A673 (cell line): ENCODE data around the gene WDR59. TPM values are rescaled to one million over a fixed set of nuclear protein-coding genes. Genes with fewer than 3 reads are reported as not detected.

Experiments
- BruUV-seq: library from RNA; stranded (reverse); fragments of 400-500 nt; replicated peaks from 2 replicates; lab custom pipeline; 2021; lab: Mats Ljungman, UMichigan
- CTCF ChIA-PET: fragments of 300-600 bp; sonication (Branson Sonifier 250); formaldehyde crosslinking; loops from one replicate; lab custom pipeline; 2022; ENCODE audit warnings: antibody characterized with exemption; lab: Charles Lee
- POLR2A ChIA-PET: fragments of 300-600 bp; sonication (Branson Sonifier 250); formaldehyde crosslinking; loops from one replicate; lab custom pipeline; 2022; ENCODE audit warnings: antibody characterized with exemption; ENCODE audit not compliant: low non-redundant PET; lab: Charles Lee
- DNase-seq: peaks from one replicate; pipeline ENCODE4 v3.0.0-alpha.2; 2015; ENCODE audit warnings: low spot score
- H3K27ac ChIP-seq: fragments of 200-600 bp; sonication (generic); 2 replicates; pipeline ENCODE4 v1.5.1; 2016; ENCODE audit warnings: mixed run types, low read depth, mild to moderate bottlenecking, mixed read lengths, antibody characterized with exemption, low read length; ENCODE audit not compliant: poor library complexity, severe bottlenecking
- H3K27me3 ChIP-seq: fragments of 200-600 bp; sonication (generic); replicated peaks from 2 replicates; pipeline ENCODE4 v1.6.1; 2017; ENCODE audit warnings: mixed run types, low read depth, mild to moderate bottlenecking, mixed read lengths, antibody characterized with exemption, low read length; ENCODE audit not compliant: insufficient read depth, poor library complexity
- H3K36me3 ChIP-seq: fragments of 200-600 bp; sonication (generic); 2 replicates; pipeline ENCODE4 v1.6.1; 2016; ENCODE audit warnings: mixed run types, mild to moderate bottlenecking, mixed read lengths, antibody characterized with exemption, low read length; ENCODE audit not compliant: insufficient read depth, poor library complexity, severe bottlenecking
- H3K4me1 ChIP-seq: fragments of 200-600 bp; sonication (generic); 2 replicates; pipeline ENCODE4 v1.6.1; 2017; ENCODE audit warnings: mixed run types, mild to moderate bottlenecking, mixed read lengths, antibody characterized with exemption, low read length; ENCODE audit not compliant: insufficient read depth, poor library complexity, severe bottlenecking
- H3K4me3 ChIP-seq: fragments of 200-600 bp; sonication (generic); 2 replicates; pipeline ENCODE4 v1.5.1; 2016; ENCODE audit warnings: low read depth, mixed run types, mild to moderate bottlenecking, mixed read lengths, low read length; ENCODE audit not compliant: poor library complexity, severe bottlenecking
- H3K9me3 ChIP-seq: fragments of 200-600 bp; sonication (generic); 2 replicates; pipeline ENCODE4 v1.6.1; 2016; ENCODE audit warnings: mixed run types, low read depth, mild to moderate bottlenecking, mixed read lengths, antibody characterized with exemption, low read length; ENCODE audit not compliant: poor library complexity, severe bottlenecking
- CTCF ChIP-seq: fragments of 300-800, 200-600 bp; sonication (generic); conservative IDR thresholded peaks from 2 replicates; pipeline ENCODE4 v1.5.1; 2017; ENCODE audit warnings: low read depth, mild to moderate bottlenecking, antibody characterized with exemption, low read length, moderate library complexity, mixed read lengths
- EZH2 ChIP-seq: fragments of 200-600 bp; sonication (generic); IDR thresholded peaks from 2 replicates; pipeline ENCODE4 v1.6.1; 2017; ENCODE audit warnings: borderline replicate concordance, low read depth, mild to moderate bottlenecking, mixed read lengths, antibody characterized with exemption, low read length; ENCODE audit not compliant: poor library complexity, severe bottlenecking
- intact Hi-C: fragments of 100-400 bp; cut with micrococcal nuclease; formaldehyde crosslinking; loops from one replicate; pipeline ENCODE4 v1.10.0; 2022; ENCODE audit not compliant: unreplicated experiment
- total RNA-seq: library from RNA; stranded (reverse); gene quantifications from 2 replicates; pipeline ENCODE4 v1.2.3, GENCODE V29; 2021

Gene WDR59
- total RNA-seq, 1 experiment from 2014 or later: 51.4 TPM

- no peaks in the 10 kb centered on the region for H3K36me3 ChIP-seq
- CTCF ChIA-PET: interaction anchor here (1.4 kb wide), 1 partner anchor 26 kb away, joined by 3 read pairs; no protein-coding TSS in a partner anchor
- no peak overlapping the region for H3K4me3 ChIP-seq
- no peaks in the 10 kb centered on the region for H3K27me3 ChIP-seq
- H3K27ac ChIP-seq: no peak overlapping the region
- no peak for DNase-seq
- intact Hi-C loops: no loop called here
- peaks cover 8% of the 10 kb centered on the region for H3K4me1 ChIP-seq
- no TSS peak for BruUV-seq
- TF ChIP-seq CTCF (no peak), EZH2 (no peak)
- H3K9me3 ChIP-seq: no peaks in the 10 kb centered on the region
- POLR2A ChIA-PET: no interaction called here
Observed at GRCh38 chr16:74837056-74837455, 147.9 kb downstream of the WDR59 start.

- DNase-seq: no peak
- BruUV-seq: no TSS peak
- no peak for TF ChIP-seq EZH2
- no peak for TF ChIP-seq CTCF
- POLR2A ChIA-PET: no interaction called here
- intact Hi-C loops: no loop called here
- Histone ChIP-seq H3K36me3 (no peaks in the 10 kb centered on the region), H3K9me3 (no peaks in the 10 kb centered on the region), H3K4me3 (no peak overlapping the region), H3K4me1 (peaks cover 8% of the 10 kb centered on the region), H3K27me3 (no peaks in the 10 kb centered on the region), H3K27ac (no peak overlapping the region)
- CTCF ChIA-PET: interaction anchor here (1.4 kb wide), 1 partner anchor 27 kb away, joined by 3 read pairs; no protein-coding TSS in a partner anchor
Observed at GRCh38 chr16:74836111-74836671, 148.7 kb downstream of the WDR59 start.

- H3K36me3 ChIP-seq: no peaks in the 10 kb centered on the region
- no peaks in the 10 kb centered on the region for H3K27me3 ChIP-seq
- H3K4me3 ChIP-seq: no peak overlapping the region
- intact Hi-C loops: no loop called here
- H3K4me1 ChIP-seq: peaks cover 12% of the 10 kb centered on the region
- POLR2A ChIA-PET: no interaction called here
- H3K9me3 ChIP-seq: peaks cover 11% of the 10 kb centered on the region
- CTCF ChIA-PET: no interaction called here
- DNase-seq: no peak
- H3K27ac ChIP-seq: no peak overlapping the region
- BruUV-seq: no TSS peak
- TF ChIP-seq CTCF (no peak), EZH2 (no peak)
Observed at GRCh38 chr16:74832228-74832627, 152.7 kb downstream of the WDR59 start.
